ENCODE measurements around the gene KLHL3. TPM values are rescaled to one million over a fixed set of nuclear protein-coding genes. Genes with fewer than 3 reads are reported as not detected.

Gene KLHL3
- total and polyA plus RNA-seq, 2 donors (not counting 3 experiments of a cell fraction or from before 2014, with no cell fraction given) = 8.8 to 13.6 TPM

GRCh38 chr5:137710086-137710485 lies 25.8 kb downstream of the KLHL3 start:
- no peak overlapping the region for H3K4me2 ChIP-seq (ENCODE audit: insufficient read depth, low read length)
- no peak overlapping the region for H3K4me3 ChIP-seq (replicated peaks in 1 of 3; ENCODE audit: insufficient read depth in 1 of 3, low read depth in 1 of 3, low read length in 3 of 3)
- CTCF ChIA-PET = interaction anchor here (1.5 to 4.6 kb wide), 2 partner anchors 18 to 50 kb away, joined by 5 to 20 read pairs; no protein-coding TSS in a partner anchor
- BruUV-seq (replicated peaks) = no TSS peak
- peaks cover 17% of the 10 kb centered on the region for H3K4me1 ChIP-seq (ENCODE audit: control insufficient read depth, extremely low read depth, insufficient read depth, low read length)
- no peak for FAIRE-seq
- intact Hi-C loops (cut with micrococcal nuclease) (no loop called here), dilution Hi-C loops (cut with MboI; ENCODE audit: extremely low pct_ligation_motif_present, low sequenced_read_pairs) (no loop called here)
- H3K9me1 ChIP-seq (replicated peaks; ENCODE audit: control insufficient read depth, extremely low read depth, insufficient read depth, low read length) = no peaks in the 10 kb centered on the region
- no peak for DNase-seq (ENCODE audit: low read depth, low spot score)
- no peaks in the 10 kb centered on the region for H3K27me3 ChIP-seq (ENCODE audit: control insufficient read depth in 2 of 2, insufficient read depth in 2 of 2, low read length in 2 of 2)
- H4K20me1 ChIP-seq (replicated peaks; ENCODE audit: control insufficient read depth, extremely low read depth, insufficient read depth, low read length) = no peaks in the 10 kb centered on the region
- H3K27ac ChIP-seq (ENCODE audit: insufficient read depth, low read depth, low read length) = no peak overlapping the region
- no peak for TF ChIP-seq MYC (IDR thresholded peaks at IDR 0.05; ENCODE audit: low read depth, low read length)
- TF ChIP-seq JUN (IDR thresholded peaks at IDR 0.05; ENCODE audit: borderline replicate concordance, insufficient read depth, insufficient read length, low read depth) = no peak
- TF ChIP-seq GATA2 (IDR thresholded peaks at IDR 0.05; ENCODE audit: insufficient read depth, insufficient read length, low read depth, low read length) = no peak
- TF ChIP-seq MAX (IDR thresholded peaks at IDR 0.05; ENCODE audit: insufficient read depth, insufficient read length) = no peak
- POLR2A ChIA-PET = no interaction called here
- H3K36me3 ChIP-seq (ENCODE audit: control insufficient read depth in 2 of 2, extremely low read depth in 1 of 2, insufficient read depth in 2 of 2, low read length in 2 of 2) = peaks cover 0 to 7% of the 10 kb centered on the region in 2 experiments
- no peak overlapping the region for H3K9ac ChIP-seq (replicated peaks; ENCODE audit: extremely low read depth, insufficient read depth, low read length)
- H3K79me2 ChIP-seq (ENCODE audit: control insufficient read depth, insufficient read depth, low read length) = no peaks in the 10 kb centered on the region
- no peaks in the 10 kb centered on the region for H3K9me3 ChIP-seq (replicated peaks; ENCODE audit: control insufficient read depth, insufficient read depth, low read length)
- no peak overlapping the region for H2AFZ ChIP-seq (ENCODE audit: low read depth, low read length)

- no peaks in the 10 kb centered on the region for H4K20me1 ChIP-seq (replicated peaks; ENCODE audit: control insufficient read depth, extremely low read depth, insufficient read depth, low read length)
- ChIA-PET CTCF (interaction anchor here (1.5 to 2.0 kb wide), 2 partner anchors 19 to 48 kb away, joined by 5 to 9 read pairs; no protein-coding TSS in a partner anchor), POLR2A (no interaction called here)
- TF ChIP-seq POLR2A (IDR thresholded peaks at IDR 0.05; ENCODE audit: low read depth, low read length) = no peak
- TF ChIP-seq GATA2 (IDR thresholded peaks at IDR 0.05; ENCODE audit: insufficient read depth, insufficient read length, low read depth, low read length) = no peak
- TF ChIP-seq, protein P1, sequence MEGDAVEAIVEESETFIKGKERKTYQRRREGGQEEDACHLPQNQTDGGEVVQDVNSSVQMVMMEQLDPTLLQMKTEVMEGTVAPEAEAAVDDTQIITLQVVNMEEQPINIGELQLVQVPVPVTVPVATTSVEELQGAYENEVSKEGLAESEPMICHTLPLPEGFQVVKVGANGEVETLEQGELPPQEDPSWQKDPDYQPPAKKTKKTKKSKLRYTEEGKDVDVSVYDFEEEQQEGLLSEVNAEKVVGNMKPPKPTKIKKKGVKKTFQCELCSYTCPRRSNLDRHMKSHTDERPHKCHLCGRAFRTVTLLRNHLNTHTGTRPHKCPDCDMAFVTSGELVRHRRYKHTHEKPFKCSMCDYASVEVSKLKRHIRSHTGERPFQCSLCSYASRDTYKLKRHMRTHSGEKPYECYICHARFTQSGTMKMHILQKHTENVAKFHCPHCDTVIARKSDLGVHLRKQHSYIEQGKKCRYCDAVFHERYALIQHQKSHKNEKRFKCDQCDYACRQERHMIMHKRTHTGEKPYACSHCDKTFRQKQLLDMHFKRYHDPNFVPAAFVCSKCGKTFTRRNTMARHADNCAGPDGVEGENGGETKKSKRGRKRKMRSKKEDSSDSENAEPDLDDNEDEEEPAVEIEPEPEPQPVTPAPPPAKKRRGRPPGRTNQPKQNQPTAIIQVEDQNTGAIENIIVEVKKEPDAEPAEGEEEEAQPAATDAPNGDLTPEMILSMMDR (IDR thresholded peaks at IDR 0.05; ENCODE audit: extremely low read depth in 1 of 2, insufficient read depth in 1 of 2, low read depth in 1 of 2, low read length in 2 of 2) = no peak
- TF ChIP-seq FOS (IDR thresholded peaks at IDR 0.05; ENCODE audit: borderline replicate concordance, insufficient read depth, low read length) = no peak
- no peaks in the 10 kb centered on the region for H3K79me2 ChIP-seq (ENCODE audit: control insufficient read depth, insufficient read depth, low read length)
- H3K9me3 ChIP-seq (replicated peaks; ENCODE audit: control insufficient read depth, insufficient read depth, low read length) = no peaks in the 10 kb centered on the region
- no peak overlapping the region for H3K27ac ChIP-seq (ENCODE audit: insufficient read depth, low read depth, low read length)
- peaks cover 17% of the 10 kb centered on the region for H3K4me1 ChIP-seq (ENCODE audit: control insufficient read depth, extremely low read depth, insufficient read depth, low read length)
- no peak overlapping the region for H3K4me3 ChIP-seq (replicated peaks in 1 of 3; ENCODE audit: insufficient read depth in 1 of 3, low read depth in 1 of 3, low read length in 3 of 3)
- no peak overlapping the region for H2AFZ ChIP-seq (ENCODE audit: low read depth, low read length)
- H3K9me1 ChIP-seq (replicated peaks; ENCODE audit: control insufficient read depth, extremely low read depth, insufficient read depth, low read length) = no peaks in the 10 kb centered on the region
- no peaks in the 10 kb centered on the region for H3K27me3 ChIP-seq (ENCODE audit: control insufficient read depth in 2 of 2, insufficient read depth in 2 of 2, low read length in 2 of 2)
- intact Hi-C loops (cut with micrococcal nuclease) = no loop called here
- DNase-seq (ENCODE audit: low read depth, low spot score) = no peak
- peaks cover 0 to 7% of the 10 kb centered on the region in 2 experiments for H3K36me3 ChIP-seq (ENCODE audit: control insufficient read depth in 2 of 2, extremely low read depth in 1 of 2, insufficient read depth in 2 of 2, low read length in 2 of 2)
- no peak overlapping the region for H3K4me2 ChIP-seq (ENCODE audit: insufficient read depth, low read length)
- no peak overlapping the region for H3K9ac ChIP-seq (replicated peaks; ENCODE audit: extremely low read depth, insufficient read depth, low read length)
- dilution Hi-C loops (cut with MboI; ENCODE audit: extremely low pct_ligation_motif_present, low sequenced_read_pairs) = no loop called here
- no peak for FAIRE-seq
- BruUV-seq (replicated peaks) = no TSS peak
Observed at GRCh38 chr5:137708796-137709559, 26.9 kb downstream of the KLHL3 start.

All from endothelial cell of umbilical vein (primary cell).